HG03521 (cell line): ENCODE measurements around the gene TIGAR.

Source experiments
- ATAC-seq: cut with Tn5 transposase; IDR thresholded peaks from one replicate; pipeline ENCODE4 v1.9.1; 2021; ENCODE audit warnings: mild to moderate bottlenecking, moderate library complexity; ENCODE audit not compliant: unreplicated experiment

TIGAR gene

GRCh38 chr12:4282892-4283511 lies 38.0 kb upstream of the TIGAR start:
- ATAC-seq = no peak

GRCh38 chr12:4283512-4284255 lies 37.3 kb upstream of the TIGAR start:
- no peak for ATAC-seq

GRCh38 chr12:4284306-4284705 lies 36.7 kb upstream of the TIGAR start:
- ATAC-seq = no peak

- ATAC-seq = no peak
Observed at GRCh38 chr12:4285070-4285469, 35.9 kb upstream of the TIGAR start.

GRCh38 chr12:4286228-4286627 lies 34.8 kb upstream of the TIGAR start:
- no peak for ATAC-seq

GRCh38 chr12:4286771-4287317 lies 34.2 kb upstream of the TIGAR start:
- no peak for ATAC-seq

- ATAC-seq = no peak
Observed at GRCh38 chr12:4287325-4288211, 33.4 kb upstream of the TIGAR start.

GRCh38 chr12:4288296-4289131 lies 32.5 kb upstream of the TIGAR start:
- no peak for ATAC-seq

- ATAC-seq = no peak
Observed at GRCh38 chr12:4289231-4289878, 31.7 kb upstream of the TIGAR start.

GRCh38 chr12:4289998-4290790 lies 30.8 kb upstream of the TIGAR start:
- no peak for ATAC-seq

GRCh38 chr12:4292341-4293073 lies 28.5 kb upstream of the TIGAR start:
- no peak for ATAC-seq

GRCh38 chr12:4293299-4293965 lies 27.6 kb upstream of the TIGAR start:
- ATAC-seq = no peak

- no peak for ATAC-seq
Observed at GRCh38 chr12:4293966-4294505, 27.0 kb upstream of the TIGAR start.

- no peak for ATAC-seq
Observed at GRCh38 chr12:4296751-4297150, 24.3 kb upstream of the TIGAR start.

- no peak for ATAC-seq
Observed at GRCh38 chr12:4297617-4298016, 23.4 kb upstream of the TIGAR start.

- no peak for ATAC-seq
Observed at GRCh38 chr12:4300883-4301282, 20.1 kb upstream of the TIGAR start.

- ATAC-seq = no peak
Observed at GRCh38 chr12:4301932-4302501, 19.0 kb upstream of the TIGAR start.
